Endometrial microvascular endothelial cells (primary cell): ENCODE results near the gene TBX4. TPM values are rescaled to one million over a fixed set of nuclear protein-coding genes. Genes with fewer than 3 reads are reported as not detected.

Experiments used
- in situ Hi-C: cut with HindIII; loops from 2 replicates; pipeline ENCODE4 v1.10.0; 2017; ENCODE audit warnings: low sequenced_read_pairs, low pct_unique_long_range_greater_than_20kb; ENCODE audit errors: inconsistent ontology term
- total RNA-seq: library from RNA; depleted of rRNA; stranded (reverse); fragments of >200 nt; gene quantifications from one replicate; pipeline ENCODE4 v1.2.3, GENCODE V29; 2015; ENCODE audit errors: inconsistent ontology term

Gene TBX4
- total RNA-seq, 1 donor from 2014 or later = not detected

DNA sequence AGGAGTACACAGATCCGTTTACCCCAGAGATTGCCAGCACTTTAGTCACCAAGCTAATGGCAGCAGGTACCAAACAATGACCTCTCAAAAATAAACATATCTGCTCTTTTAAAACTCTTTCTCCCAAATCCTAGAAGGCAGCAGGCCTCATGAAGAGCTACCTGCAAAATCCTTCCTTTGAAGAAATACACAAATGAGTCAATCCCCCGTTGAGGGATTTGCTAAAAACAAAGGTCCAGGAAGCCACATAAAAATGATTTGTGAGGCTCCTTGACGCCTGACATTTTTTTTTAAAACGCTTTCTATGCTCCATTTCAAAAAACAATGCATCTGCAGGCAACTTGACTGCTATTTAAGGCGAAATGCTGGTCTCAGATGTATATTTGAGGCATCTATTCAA is 80.6 kb downstream of the TBX4 start:
- in situ Hi-C loops = no loop called here

DNA sequence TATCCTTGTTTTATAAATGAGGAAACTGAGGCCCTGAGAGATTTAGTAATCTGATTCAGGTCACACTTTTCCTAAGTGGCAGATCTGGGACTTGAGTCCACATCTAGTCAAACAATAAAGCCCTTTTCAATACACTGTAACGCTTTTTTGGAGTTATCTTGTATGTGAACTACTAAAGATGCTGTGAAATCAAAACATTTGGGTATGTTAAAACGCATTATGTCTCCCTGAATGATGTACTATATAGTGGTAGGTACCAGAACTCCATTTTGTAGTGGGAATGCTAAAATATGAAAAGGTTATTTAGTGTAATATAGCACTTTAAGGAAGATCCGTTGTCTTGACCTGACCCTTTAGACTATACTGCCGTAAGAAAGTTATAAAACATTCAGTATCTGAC is 81.6 kb downstream of the TBX4 start:
- in situ Hi-C loops = no loop called here

DNA sequence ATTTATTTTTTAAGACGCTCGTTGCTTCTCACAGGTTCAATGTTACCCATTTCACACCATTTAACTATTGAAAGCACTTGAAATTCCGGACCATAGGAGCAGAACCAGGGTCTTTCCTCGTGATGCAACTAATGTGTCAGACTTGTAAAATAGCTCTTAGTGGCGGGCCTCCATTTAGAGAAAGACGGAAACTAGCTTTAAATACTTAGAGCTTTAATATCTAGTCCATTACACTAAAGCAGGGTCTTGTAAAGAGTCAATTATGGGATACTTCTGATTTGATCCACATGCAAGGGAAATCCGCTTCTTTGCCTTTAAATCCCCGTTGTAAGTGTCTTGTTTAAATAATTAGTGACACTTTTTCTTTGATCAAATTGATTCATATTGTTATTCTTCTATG is 82.2 kb downstream of the TBX4 start:
- in situ Hi-C loops = no loop called here

Other genes with a start within 250 kb of the TBX4 start
- gene TBX2, start 52.6 kb upstream of the TBX4 start, total RNA-seq = 0.19 TPM
- gene NACA2, start 138.8 kb downstream of the TBX4 start, total RNA-seq = not detected